Glomerular visceral epithelial cell (primary cell): ENCODE results near the gene CDH22.

Experiments
- DNase-seq: peaks from one replicate; pipeline ENCODE4 v3.0.0-alpha.2; 2016; ENCODE audit errors: extremely low spot score

Gene CDH22

GRCh38 chr20:46195264-46196036 is 112.8 kb downstream of the CDH22 start:
- DNase-seq: no peak

GRCh38 chr20:46194409-46194808 is 113.9 kb downstream of the CDH22 start:
- DNase-seq: no peak

GRCh38 chr20:46192376-46192944 is 115.8 kb downstream of the CDH22 start:
- no peak for DNase-seq

- no peak for DNase-seq
These were observed 116.7 kb downstream of the CDH22 start for GRCh38 chr20:46191611-46192010.

- no peak for DNase-seq
These were observed 117.1 kb downstream of the CDH22 start for GRCh38 chr20:46191168-46191540.

GRCh38 chr20:46190478-46191167 is 117.7 kb downstream of the CDH22 start:
- no peak for DNase-seq

- DNase-seq: no peak
These were observed 119.3 kb downstream of the CDH22 start for GRCh38 chr20:46188866-46189541.

GRCh38 chr20:46186210-46186609 is 122.1 kb downstream of the CDH22 start:
- no peak for DNase-seq

GRCh38 chr20:46185353-46185752 is 122.9 kb downstream of the CDH22 start:
- DNase-seq: no peak

- DNase-seq: no peak
These were observed 124.5 kb downstream of the CDH22 start for GRCh38 chr20:46183768-46184167.

- no peak for DNase-seq
These were observed 125.8 kb downstream of the CDH22 start for GRCh38 chr20:46182276-46183200.

- DNase-seq: no peak
These were observed 128.4 kb downstream of the CDH22 start for GRCh38 chr20:46179862-46180261.

GRCh38 chr20:46178891-46179290 is 129.4 kb downstream of the CDH22 start:
- no peak for DNase-seq

GRCh38 chr20:46177768-46178167 is 130.5 kb downstream of the CDH22 start:
- no peak for DNase-seq

- DNase-seq: no peak
These were observed 131.4 kb downstream of the CDH22 start for GRCh38 chr20:46176739-46177378.

GRCh38 chr20:46175127-46175494 is 133.2 kb downstream of the CDH22 start:
- no peak for DNase-seq

- DNase-seq: peak; percentile 64
These were observed 133.7 kb downstream of the CDH22 start for GRCh38 chr20:46174469-46175126.

GRCh38 chr20:46173652-46174468 is 134.4 kb downstream of the CDH22 start:
- DNase-seq: no peak

GRCh38 chr20:46172961-46173536 is 135.2 kb downstream of the CDH22 start:
- DNase-seq: no peak
